GM21786 (cell line): ENCODE measurements around the gene CTNNA3.

Source experiments
- ATAC-seq: cut with Tn5 transposase; IDR thresholded peaks from one replicate; pipeline ENCODE4 v1.9.1; 2021; ENCODE audit not compliant: unreplicated experiment

The CTNNA3 gene

DNA sequence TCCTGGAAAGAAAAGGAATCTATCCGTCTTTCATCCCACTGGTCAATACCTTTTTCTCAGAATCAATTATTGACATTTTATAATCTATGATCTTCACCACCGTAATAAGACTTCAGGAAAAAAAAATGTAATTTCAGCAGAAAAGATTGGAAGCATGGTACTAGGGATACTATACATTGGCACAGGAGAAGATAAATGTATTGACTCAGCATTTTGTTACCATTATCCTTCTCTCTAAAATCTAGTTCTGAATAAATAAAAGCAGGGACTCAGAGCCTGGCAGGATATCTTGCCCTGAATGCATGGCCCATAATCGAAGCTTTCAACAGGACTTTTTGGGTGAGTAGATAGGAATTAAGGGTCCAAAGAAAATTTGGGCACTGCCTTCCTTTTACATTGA is 649.5 kb downstream of the CTNNA3 start:
- ATAC-seq: no peak

DNA sequence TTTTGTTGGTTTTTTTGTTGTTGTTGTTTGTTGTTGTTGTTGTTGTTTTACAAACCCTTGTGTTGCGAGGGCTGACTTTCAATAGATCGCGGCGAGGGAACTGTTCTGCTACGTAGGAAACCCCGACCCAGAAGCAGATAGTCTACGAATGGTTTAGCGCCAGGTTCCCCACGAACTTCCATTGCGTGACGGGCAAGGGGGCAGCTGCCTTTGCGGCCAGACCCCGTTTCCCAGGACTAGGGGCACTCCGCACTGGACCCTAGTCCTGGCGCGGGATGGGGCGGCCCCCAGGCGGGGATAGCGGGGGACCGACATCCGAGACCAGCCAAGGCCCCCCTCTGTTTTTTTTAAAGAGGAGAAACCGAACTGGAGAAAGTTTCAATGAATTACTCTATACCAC is 650.6 kb downstream of the CTNNA3 start:
- ATAC-seq: no peak

DNA sequence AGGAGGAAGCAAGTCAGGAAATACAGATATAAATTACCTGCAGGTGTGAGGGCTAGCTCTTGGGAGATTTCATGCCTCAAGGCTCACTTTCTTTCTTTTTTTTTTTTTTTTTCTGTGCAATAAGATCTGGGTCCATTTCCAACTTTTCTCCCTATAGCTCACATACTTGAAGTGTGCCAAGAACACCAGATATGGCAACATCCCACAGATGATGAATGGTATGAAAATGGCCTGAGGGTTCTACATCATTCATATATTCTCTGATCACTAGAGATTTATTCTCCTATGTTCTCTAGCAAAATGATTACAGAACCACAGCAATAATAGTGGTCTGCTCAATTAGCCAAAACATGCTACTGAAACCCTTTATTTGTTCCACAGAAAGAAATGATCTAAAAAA is 653.0 kb downstream of the CTNNA3 start:
- no peak for ATAC-seq

- no peak for ATAC-seq
Observed at GRCh38 chr10:67036808-67037207, 659.2 kb downstream of the CTNNA3 start.

- ATAC-seq: no peak
Observed at GRCh38 chr10:67033878-67034277, 662.1 kb downstream of the CTNNA3 start.

GRCh38 chr10:67022099-67022498 is 673.9 kb downstream of the CTNNA3 start:
- ATAC-seq: no peak

DNA sequence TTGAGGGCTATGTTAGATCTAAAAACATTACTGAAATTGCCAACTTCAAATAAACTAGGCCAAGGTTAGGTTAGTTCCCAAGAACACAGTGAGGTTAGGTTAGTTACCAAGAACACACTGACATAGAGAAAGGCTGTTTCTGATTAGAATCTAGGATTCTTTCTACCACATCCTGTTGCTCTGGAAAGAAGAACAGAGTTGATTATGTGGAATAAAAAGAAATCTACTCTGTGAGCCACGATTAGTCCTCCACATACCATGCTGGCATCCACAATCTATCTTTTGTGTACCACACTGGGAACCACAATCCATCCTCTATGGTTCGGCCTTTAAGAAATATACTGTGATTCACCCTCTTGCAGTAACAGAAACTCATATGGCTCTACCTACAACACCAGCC is 678.8 kb downstream of the CTNNA3 start:
- no peak for ATAC-seq

DNA sequence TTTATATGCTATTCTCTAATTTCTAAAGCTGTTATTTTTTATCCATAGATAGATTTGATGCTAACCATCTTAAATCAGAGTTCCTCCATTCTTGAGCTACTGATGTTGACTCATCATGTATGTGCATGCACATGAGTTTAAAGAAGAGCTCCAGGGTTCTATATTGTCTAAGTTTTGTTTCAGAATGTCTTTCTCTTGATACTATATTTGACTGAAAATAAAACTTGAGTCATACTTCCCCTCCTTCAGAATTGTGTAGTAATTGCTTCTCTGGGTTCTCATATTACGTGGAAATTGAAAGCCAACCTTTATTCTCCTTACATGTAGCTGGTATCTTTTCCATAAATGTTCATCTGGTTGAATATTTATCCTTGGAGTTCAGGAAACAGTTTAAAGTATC is 680.8 kb downstream of the CTNNA3 start:
- ATAC-seq: no peak

- ATAC-seq: no peak
Observed at GRCh38 chr10:67011981-67012380, 684.0 kb downstream of the CTNNA3 start.

DNA sequence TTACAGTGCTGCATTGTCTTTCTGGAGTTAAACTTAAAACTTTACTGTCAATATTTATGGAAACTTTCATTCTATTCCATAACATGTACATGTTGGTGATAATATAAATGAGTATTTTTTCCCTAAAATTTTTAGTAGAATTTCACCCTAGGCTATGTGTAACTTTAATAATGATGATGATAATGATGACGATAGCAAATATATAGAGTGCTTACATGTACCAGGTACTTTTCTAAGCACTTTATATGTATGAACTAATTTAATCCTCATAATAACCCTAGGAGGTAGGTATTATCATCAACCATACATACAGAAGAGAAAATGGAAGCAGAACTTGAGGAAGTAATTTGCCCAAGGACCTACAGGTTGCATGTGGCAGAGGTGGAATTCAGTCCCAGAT is 684.5 kb downstream of the CTNNA3 start:
- ATAC-seq: no peak

DNA sequence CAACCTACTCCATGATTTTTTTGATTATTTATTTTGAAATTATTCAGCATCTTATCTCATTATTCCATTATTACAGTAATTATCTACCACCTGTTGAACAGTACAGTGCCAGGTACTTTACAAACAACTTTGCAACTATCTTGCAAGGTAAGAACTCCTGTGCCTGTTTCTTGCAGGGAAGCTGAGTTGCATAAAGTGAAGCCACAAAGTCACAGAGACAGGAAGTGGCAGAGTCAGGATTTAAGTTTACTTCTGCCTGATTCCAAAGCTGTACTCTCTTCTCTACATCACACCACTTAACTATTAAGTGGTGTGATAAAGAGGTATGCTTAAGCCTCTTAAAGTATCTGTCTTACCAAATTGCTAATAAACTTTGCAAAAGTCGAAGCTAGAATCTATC is 690.0 kb downstream of the CTNNA3 start:
- no peak for ATAC-seq

DNA sequence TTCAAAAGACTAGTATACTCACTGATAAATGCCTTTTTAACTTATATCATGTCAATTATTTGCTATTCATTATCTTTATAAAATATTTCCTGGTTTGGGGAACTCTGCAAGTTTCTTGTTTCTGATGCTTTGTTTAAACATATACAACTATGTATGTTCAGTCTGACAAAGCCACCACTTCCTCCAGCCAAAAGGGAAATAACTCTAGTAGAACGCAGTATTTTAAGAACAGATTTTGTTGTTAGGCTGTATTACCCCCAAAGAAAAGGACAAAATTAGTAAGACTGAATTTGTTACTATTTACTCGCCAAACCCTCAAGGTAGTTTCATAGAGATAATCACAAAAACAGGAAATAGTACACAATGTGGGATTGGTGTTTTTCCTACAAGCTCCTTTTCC is 691.3 kb downstream of the CTNNA3 start:
- ATAC-seq: no peak

DNA sequence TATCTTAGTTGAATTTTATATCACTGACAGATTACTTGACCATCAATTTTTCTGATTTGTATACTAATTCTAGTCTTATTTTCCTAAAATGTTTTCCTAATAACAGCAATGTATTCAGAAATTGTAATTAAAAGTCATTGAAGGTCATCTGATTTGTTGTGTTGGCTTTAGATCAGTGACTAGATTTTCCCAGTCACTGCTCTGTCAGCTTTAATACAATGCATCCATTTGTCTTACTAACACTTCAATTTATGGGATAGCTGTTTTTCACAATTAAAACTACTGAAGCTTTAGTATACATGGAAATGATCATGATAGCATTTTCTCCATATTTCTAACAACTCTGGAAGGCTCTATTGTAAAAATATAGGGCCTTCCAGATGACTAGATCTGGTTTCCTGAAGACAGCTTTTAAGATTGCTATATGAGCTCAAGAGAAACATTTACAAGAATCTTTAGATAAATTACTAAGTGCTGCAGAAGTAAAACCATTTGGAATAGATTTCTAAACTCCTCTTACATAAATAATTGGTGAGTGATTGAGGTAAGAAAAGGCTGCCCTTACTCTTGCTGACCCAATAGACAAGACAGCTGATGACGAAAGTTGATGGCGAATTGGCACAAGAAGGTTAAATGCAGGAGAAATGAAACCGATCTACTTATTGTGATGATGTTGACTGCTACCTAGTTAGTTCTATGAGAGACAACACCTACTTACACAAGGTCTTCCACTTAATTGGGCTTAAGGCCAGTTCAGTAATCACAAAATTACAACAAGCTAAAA is 696.0 kb downstream of the CTNNA3 start:
- no peak for ATAC-seq

- no peak for ATAC-seq
Observed at GRCh38 chr10:66996996-66997395, 699.0 kb downstream of the CTNNA3 start.

GRCh38 chr10:66990143-66990830 is 705.7 kb downstream of the CTNNA3 start:
- no peak for ATAC-seq

DNA sequence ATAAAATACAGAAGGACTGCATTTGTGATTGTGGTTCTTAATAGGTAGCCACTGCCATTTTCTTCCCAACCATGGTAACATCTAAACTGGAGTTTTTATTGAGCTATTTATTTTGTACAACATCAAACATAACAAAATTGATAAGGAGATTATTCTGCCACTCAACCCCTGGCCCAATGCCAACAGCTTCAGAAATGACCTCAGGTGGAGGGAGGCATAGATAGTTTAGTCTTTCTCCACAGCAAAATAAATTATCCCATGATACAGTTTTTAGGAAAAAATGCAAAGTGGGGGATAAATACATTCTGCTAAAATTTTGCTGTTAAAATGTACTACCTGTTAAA is 712.5 kb downstream of the CTNNA3 start:
- no peak for ATAC-seq

- ATAC-seq: no peak
Observed at GRCh38 chr10:66982792-66983474, 713.1 kb downstream of the CTNNA3 start.

DNA sequence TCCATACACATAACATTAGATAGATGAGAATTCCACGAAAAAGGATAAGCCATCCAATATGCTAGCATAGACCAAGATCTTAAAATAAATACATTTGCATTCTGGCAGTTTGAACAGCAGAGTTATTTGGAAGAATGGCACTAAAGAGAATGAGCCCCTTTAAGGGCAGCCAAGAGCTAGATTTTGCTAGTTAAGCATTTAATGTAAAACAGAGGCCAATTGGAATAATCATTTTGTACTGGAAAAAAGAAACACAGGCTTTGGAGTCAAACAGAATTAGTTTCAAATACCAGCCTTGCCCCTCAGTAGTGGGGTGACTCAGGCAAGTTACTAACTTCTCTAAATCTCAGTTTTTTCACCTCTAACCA is 714.0 kb downstream of the CTNNA3 start:
- ATAC-seq: no peak

- ATAC-seq: no peak
Observed at GRCh38 chr10:66981361-66982052, 714.5 kb downstream of the CTNNA3 start.

- no peak for ATAC-seq
Observed at GRCh38 chr10:66980246-66980815, 715.7 kb downstream of the CTNNA3 start.

DNA sequence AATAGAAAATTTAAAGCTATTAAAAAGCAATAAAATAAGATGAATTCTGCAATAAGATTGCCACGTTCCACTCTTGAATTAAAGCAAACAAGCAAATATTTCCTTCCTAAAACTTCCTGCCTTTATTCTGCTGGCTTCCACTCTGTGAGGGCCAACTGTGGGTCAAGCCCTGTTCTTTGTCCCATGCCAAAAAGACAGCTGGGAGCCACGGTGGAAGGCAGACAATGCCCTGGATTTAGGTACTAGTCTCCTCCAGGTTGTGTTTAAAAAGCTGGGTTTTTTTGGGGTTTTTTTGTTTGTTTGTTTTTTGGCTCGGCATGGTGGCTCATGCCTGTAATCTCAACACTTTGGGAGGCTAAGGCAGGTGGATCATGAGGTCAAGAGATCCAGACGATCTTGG is 731.0 kb downstream of the CTNNA3 start:
- ATAC-seq: no peak
